ENCODE measurements around the gene CENPP. TPM values are rescaled to one million over a fixed set of nuclear protein-coding genes. Genes with fewer than 3 reads are reported as not detected.

The CENPP gene
- 4.2 and 6.1 TPM in 2 replicates for total RNA-seq (2012; rRNA removed)

DNA sequence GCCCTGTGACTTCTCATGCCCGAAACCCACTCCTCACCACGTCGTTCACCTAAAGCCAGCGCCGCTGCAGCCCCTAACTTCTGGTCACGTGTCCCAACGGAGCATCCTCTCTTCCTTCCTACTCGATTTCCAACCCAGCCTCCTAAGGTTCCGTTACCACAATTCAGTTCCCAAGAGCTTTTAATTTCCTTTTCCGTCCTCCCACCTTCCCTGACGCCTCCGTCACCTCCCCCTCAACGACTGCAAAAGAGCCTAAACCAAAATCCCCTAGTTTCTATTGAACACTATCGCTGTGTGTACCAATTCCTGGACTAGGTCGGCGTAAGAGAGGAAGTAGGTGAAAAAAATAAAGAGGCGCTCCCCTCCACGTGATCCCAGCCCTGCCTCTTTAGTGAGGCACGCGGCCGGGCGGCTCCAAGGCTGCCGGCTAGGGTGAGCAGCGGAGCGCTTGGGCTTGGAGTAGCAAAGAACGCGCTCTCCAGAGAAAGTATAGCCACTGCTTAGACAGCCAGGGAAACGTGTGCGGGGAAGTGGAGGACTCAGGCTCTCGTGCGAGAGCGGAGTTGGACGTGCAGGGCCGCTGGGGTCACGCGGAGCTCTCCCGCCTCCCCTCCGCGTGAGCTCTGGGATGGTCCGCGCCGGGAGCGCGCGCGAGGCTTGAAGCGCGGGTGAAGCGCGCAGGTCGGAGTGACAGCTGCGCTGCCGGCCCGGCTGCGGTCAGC lies at the start of gene CENPP, which contains the start of gene NOL8:
Gene CENPP (plus strand): TSS at position 685 of the 722 bp plus-strand sequence.
Gene NOL8 (minus strand): TSS at position 82 of the 722 bp plus-strand sequence. CDS start 1,189 bp downstream, outside the sequence.
- Histone ChIP-seq H3K4me3 (ENCODE audit: low read length) (peak within 1 kb of the TSS; percentile 96), H3K4me2 (ENCODE audit: low read length) (peak within 1 kb of the TSS; percentile 93), H3K27me3 (ENCODE audit: control insufficient read depth, insufficient read depth, low read length) (no peaks in the 10 kb centered on the region), H3K9me3 (replicated peaks; ENCODE audit: low read length) (no peaks in the 10 kb centered on the region), H3K9ac (ENCODE audit: low read depth, low read length) (peak within 1 kb of the TSS; percentile 98), H3K36me3 (ENCODE audit: insufficient read depth, low read length) (peaks cover 24% of the 10 kb centered on the region), H3K4me1 (ENCODE audit: control insufficient read depth, insufficient read depth, low read length) (peaks cover 13% of the 10 kb centered on the region)

DNA sequence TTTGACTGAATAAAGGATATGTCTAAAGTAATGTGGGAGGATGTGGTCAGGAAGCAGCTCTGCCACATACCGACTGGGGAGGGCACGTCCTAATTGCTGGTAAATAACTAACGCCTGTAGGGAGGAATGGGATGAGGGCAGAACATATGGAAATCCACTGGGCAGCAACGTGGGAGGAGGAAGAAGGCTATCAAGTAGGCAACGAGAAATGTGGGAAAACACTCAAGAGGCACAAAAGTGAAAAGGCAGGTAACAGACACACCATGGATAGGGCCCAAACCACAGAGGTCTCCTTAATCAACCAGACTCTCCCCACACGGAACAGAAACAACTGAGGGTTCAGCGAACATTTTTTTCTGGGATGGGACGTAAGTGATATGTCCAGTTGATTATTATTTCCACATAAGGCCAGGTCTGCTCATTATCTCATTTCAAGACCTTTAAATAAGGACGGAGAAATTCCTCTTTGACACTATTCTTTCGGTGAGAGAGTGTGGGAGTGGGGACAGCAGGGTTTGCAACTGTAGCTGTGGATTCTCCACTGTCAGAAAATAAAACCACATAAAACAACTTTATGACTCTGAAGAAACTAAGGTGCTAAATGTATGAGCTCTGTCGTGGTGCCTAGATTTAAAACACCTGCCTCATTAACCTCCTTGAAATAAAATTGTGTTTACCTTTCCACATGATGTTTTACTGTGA lies 49.3 kb upstream of the CENPP start:
- Histone ChIP-seq H3K4me3 (ENCODE audit: low read length) (no peak overlapping the region), H3K4me2 (ENCODE audit: low read length) (no peak overlapping the region), H3K27me3 (ENCODE audit: control insufficient read depth, insufficient read depth, low read length) (no peaks in the 10 kb centered on the region), H3K4me1 (ENCODE audit: control insufficient read depth, insufficient read depth, low read length) (peaks cover 9% of the 10 kb centered on the region), H3K9ac (ENCODE audit: low read depth, low read length) (no peak overlapping the region), H3K9me3 (replicated peaks; ENCODE audit: low read length) (no peaks in the 10 kb centered on the region), H3K36me3 (ENCODE audit: insufficient read depth, low read length) (peaks cover 89% of the 10 kb centered on the region)

DNA sequence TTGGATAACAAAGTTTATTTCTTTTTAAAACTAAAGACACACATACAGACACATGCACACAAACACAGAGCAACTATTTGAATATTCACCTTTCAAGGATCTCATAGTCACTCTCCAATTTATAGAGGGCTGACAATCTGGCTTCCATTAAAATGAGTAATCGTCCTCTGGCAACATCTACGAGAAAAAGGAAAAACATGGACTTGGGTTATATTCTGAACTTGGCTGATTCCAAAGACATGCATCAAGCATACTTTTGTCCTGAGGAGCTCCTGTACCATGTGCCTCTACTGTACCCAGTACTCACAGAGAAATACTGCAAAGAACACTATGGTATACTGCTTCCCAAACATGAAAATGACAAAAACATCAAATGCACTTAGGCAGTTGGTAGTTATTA lies 47.6 kb upstream of the CENPP start:
- Histone ChIP-seq H3K4me2 (ENCODE audit: low read length) (no peak overlapping the region), H3K4me1 (ENCODE audit: control insufficient read depth, insufficient read depth, low read length) (peaks cover 9% of the 10 kb centered on the region)

DNA sequence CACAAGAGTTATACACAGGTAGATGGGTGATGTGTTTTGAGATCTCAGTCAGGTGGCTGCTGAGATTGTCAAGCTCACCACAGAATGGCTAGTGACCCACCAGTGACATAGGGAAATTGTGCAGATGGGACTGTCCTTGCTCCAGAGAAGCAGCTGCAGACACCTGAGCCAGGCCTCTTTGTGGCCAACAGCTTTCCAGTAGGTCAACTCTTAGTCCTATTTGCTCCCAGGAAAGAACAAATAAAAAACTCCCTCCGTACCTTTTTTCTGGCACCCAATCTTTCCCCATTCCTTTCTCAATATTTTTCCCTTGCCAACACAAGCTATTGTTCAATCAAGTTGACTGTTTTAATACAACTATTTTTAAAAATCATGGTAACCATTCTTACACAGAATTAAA lies 46.5 kb upstream of the CENPP start:
- Histone ChIP-seq H3K9ac (ENCODE audit: low read depth, low read length) (no peak overlapping the region), H3K9me3 (replicated peaks; ENCODE audit: low read length) (no peaks in the 10 kb centered on the region), H3K36me3 (ENCODE audit: insufficient read depth, low read length) (peaks cover 89% of the 10 kb centered on the region), H3K4me2 (ENCODE audit: low read length) (no peak overlapping the region), H3K4me1 (ENCODE audit: control insufficient read depth, insufficient read depth, low read length) (peaks cover 9% of the 10 kb centered on the region), H3K27me3 (ENCODE audit: control insufficient read depth, insufficient read depth, low read length) (no peaks in the 10 kb centered on the region), H3K4me3 (ENCODE audit: low read length) (no peak overlapping the region)

More for the DNA sequence above, 47.6 kb upstream of the CENPP start:
- Histone ChIP-seq H3K4me3 (ENCODE audit: low read length) (no peak overlapping the region), H3K9me3 (replicated peaks; ENCODE audit: low read length) (no peaks in the 10 kb centered on the region), H3K27me3 (ENCODE audit: control insufficient read depth, insufficient read depth, low read length) (no peaks in the 10 kb centered on the region), H3K36me3 (ENCODE audit: insufficient read depth, low read length) (peaks cover 89% of the 10 kb centered on the region), H3K9ac (ENCODE audit: low read depth, low read length) (no peak overlapping the region)

GRCh38 chr9:92289708-92290390 lies 35.9 kb upstream of the CENPP start:
- Histone ChIP-seq H3K4me1 (ENCODE audit: control insufficient read depth, insufficient read depth, low read length) (peaks cover 23% of the 10 kb centered on the region), H3K4me3 (ENCODE audit: low read length) (no peak overlapping the region), H3K36me3 (ENCODE audit: insufficient read depth, low read length) (peaks cover 34% of the 10 kb centered on the region), H3K9me3 (replicated peaks; ENCODE audit: low read length) (no peaks in the 10 kb centered on the region), H3K9ac (ENCODE audit: low read depth, low read length) (no peak overlapping the region), H3K27me3 (ENCODE audit: control insufficient read depth, insufficient read depth, low read length) (no peaks in the 10 kb centered on the region), H3K4me2 (ENCODE audit: low read length) (no peak overlapping the region)

GRCh38 chr9:92290785-92291429 lies 34.8 kb upstream of the CENPP start:
- Histone ChIP-seq H3K9me3 (replicated peaks; ENCODE audit: low read length) (no peaks in the 10 kb centered on the region), H3K4me2 (ENCODE audit: low read length) (peak overlapping the region; percentile 88), H3K4me3 (ENCODE audit: low read length) (no peak overlapping the region), H3K4me1 (ENCODE audit: control insufficient read depth, insufficient read depth, low read length) (peaks cover 24% of the 10 kb centered on the region), H3K9ac (ENCODE audit: low read depth, low read length) (no peak overlapping the region), H3K27me3 (ENCODE audit: control insufficient read depth, insufficient read depth, low read length) (no peaks in the 10 kb centered on the region), H3K36me3 (ENCODE audit: insufficient read depth, low read length) (peaks cover 24% of the 10 kb centered on the region)

- Histone ChIP-seq H3K36me3 (ENCODE audit: insufficient read depth, low read length) (peaks cover 28% of the 10 kb centered on the region), H3K27me3 (ENCODE audit: control insufficient read depth, insufficient read depth, low read length) (no peaks in the 10 kb centered on the region), H3K9me3 (replicated peaks; ENCODE audit: low read length) (no peaks in the 10 kb centered on the region), H3K4me2 (ENCODE audit: low read length) (peak overlapping the region; percentile 88), H3K4me3 (ENCODE audit: low read length) (no peak overlapping the region), H3K4me1 (ENCODE audit: control insufficient read depth, insufficient read depth, low read length) (peaks cover 24% of the 10 kb centered on the region), H3K9ac (ENCODE audit: low read depth, low read length) (no peak overlapping the region)
Observed at GRCh38 chr9:92291577-92291976, 34.2 kb upstream of the CENPP start.

- peaks cover 27% of the 10 kb centered on the region for H3K36me3 ChIP-seq (ENCODE audit: insufficient read depth, low read length)
- H3K9me3 ChIP-seq (replicated peaks; ENCODE audit: low read length) = no peaks in the 10 kb centered on the region
- peaks cover 24% of the 10 kb centered on the region for H3K4me1 ChIP-seq (ENCODE audit: control insufficient read depth, insufficient read depth, low read length)
- H3K27me3 ChIP-seq (ENCODE audit: control insufficient read depth, insufficient read depth, low read length) = no peaks in the 10 kb centered on the region
- H3K4me3 ChIP-seq (ENCODE audit: low read length) = peak overlapping the region; percentile 88
- peak overlapping the region; percentile 88 for H3K4me2 ChIP-seq (ENCODE audit: low read length)
- peak overlapping the region; percentile 91 for H3K9ac ChIP-seq (ENCODE audit: low read depth, low read length)
Observed at GRCh38 chr9:92292338-92293074, 33.2 kb upstream of the CENPP start.

- Histone ChIP-seq H3K9ac (ENCODE audit: low read depth, low read length) (peak overlapping the region; percentile 91), H3K4me2 (ENCODE audit: low read length) (peak overlapping the region; percentile 88), H3K27me3 (ENCODE audit: control insufficient read depth, insufficient read depth, low read length) (no peaks in the 10 kb centered on the region), H3K4me3 (ENCODE audit: low read length) (peak overlapping the region; percentile 88), H3K36me3 (ENCODE audit: insufficient read depth, low read length) (peaks cover 27% of the 10 kb centered on the region), H3K9me3 (replicated peaks; ENCODE audit: low read length) (no peaks in the 10 kb centered on the region), H3K4me1 (ENCODE audit: control insufficient read depth, insufficient read depth, low read length) (peaks cover 24% of the 10 kb centered on the region)
Observed at GRCh38 chr9:92293075-92293354, 32.7 kb upstream of the CENPP start.

GRCh38 chr9:92293452-92294296 lies 32.1 kb upstream of the CENPP start, which contains the start of gene IARS1:
IARS1 (minus strand) TSS chr9:92293697; CDS start chr9:92289419, 4,278 bp downstream.
- H3K4me1 ChIP-seq (ENCODE audit: control insufficient read depth, insufficient read depth, low read length) = peaks cover 24% of the 10 kb centered on the region
- H3K4me3 ChIP-seq (ENCODE audit: low read length) = peak within 1 kb of the TSS; percentile 88
- H3K4me2 ChIP-seq (ENCODE audit: low read length) = peak within 1 kb of the TSS; percentile 88
- peak within 1 kb of the TSS; percentile 91 for H3K9ac ChIP-seq (ENCODE audit: low read depth, low read length)
- no peaks in the 10 kb centered on the region for H3K9me3 ChIP-seq (replicated peaks; ENCODE audit: low read length)
- no peaks in the 10 kb centered on the region for H3K27me3 ChIP-seq (ENCODE audit: control insufficient read depth, insufficient read depth, low read length)
- peaks cover 29% of the 10 kb centered on the region for H3K36me3 ChIP-seq (ENCODE audit: insufficient read depth, low read length)
